HEK293 (cell line): ENCODE results near the gene STEAP2.

Source experiments
- CTCF ChIA-PET: fragments of 350-600 bp; formaldehyde crosslinking; extraction: SDS; loops from one replicate; lab custom pipeline; 2021; ENCODE audit warnings: antibody characterized with exemption; lab: Yijun Ruan, JAX
- POLR2A ChIA-PET: fragments of 300-600 bp; formaldehyde crosslinking; extraction: SDS; loops from one replicate; lab custom pipeline; 2020; ENCODE audit warnings: antibody characterized with exemption, inconsistent platforms; lab: Yijun Ruan, JAX
- H3K27ac ChIP-seq: fragments of 200-500 bp; sonication (Bioruptor generic); 2 replicates; pipeline ENCODE4 v1.5.1; 2014; ENCODE audit warnings: low read depth, low read length, control low read depth, inconsistent platforms; ENCODE audit errors: extremely low read depth
- H3K36me3 ChIP-seq, 2 experiments: fragments of 200-500 bp in 1 of 2; sonication (Bioruptor generic) in 1 of 2; 1 replicate in 1 of 2; 2 replicates in 1 of 2; pipeline ENCODE4 v1.5.1; 2014 to 2017; ENCODE audit warnings: inconsistent platforms in 2 of 2, low read length in 2 of 2; ENCODE audit not compliant: control insufficient read depth in 2 of 2, insufficient read depth in 1 of 2
- H3K4me1 ChIP-seq: fragments of 200-500 bp; sonication (Bioruptor generic); 2 replicates; pipeline ENCODE4 v1.5.1; 2014; ENCODE audit warnings: mild to moderate bottlenecking, low read length, inconsistent platforms; ENCODE audit not compliant: control insufficient read depth, insufficient read depth
- H3K4me3 ChIP-seq: 2 replicates; pipeline ENCODE4 v1.5.1; 2011; ENCODE audit warnings: low read depth, mild to moderate bottlenecking, control low read depth, low read length, moderate library complexity
- H3K9me3 ChIP-seq: fragments of 200-500 bp; sonication (Bioruptor generic); 2 replicates; pipeline ENCODE4 v1.5.1; 2014; ENCODE audit warnings: low read depth, low read length, inconsistent platforms; ENCODE audit not compliant: control insufficient read depth, insufficient read depth
- FEZF1 ChIP-seq: fragments of 450-650 bp; formaldehyde crosslinking; IDR thresholded peaks from 2 replicates; pipeline ENCODE4 v1.5.1; 2016; ENCODE audit warnings: missing biosample characterization, missing genetic modification characterization
- GLIS1 ChIP-seq: fragments of 450-650 bp; formaldehyde crosslinking; IDR thresholded peaks from 2 replicates; pipeline ENCODE4 v1.5.1; 2016; ENCODE audit warnings: missing biosample characterization, missing genetic modification characterization
- GLIS2 ChIP-seq: fragments of 450-650 bp; formaldehyde crosslinking; IDR thresholded peaks from 2 replicates; pipeline ENCODE4 v1.5.1; 2016; ENCODE audit warnings: missing biosample characterization, missing genetic modification characterization
- HOXC10 ChIP-seq: sonication (generic); formaldehyde crosslinking; IDR thresholded peaks from 2 replicates; pipeline ENCODE4 v1.8.1; 2023; ENCODE audit warnings: mild to moderate bottlenecking, missing genetic modification reagents
- HOXD13 ChIP-seq: sonication (generic); formaldehyde crosslinking; IDR thresholded peaks from 2 replicates; pipeline ENCODE4 v1.8.0; 2022; ENCODE audit warnings: missing genetic modification reagents, borderline replicate concordance
- TRIM28 ChIP-seq: IDR thresholded peaks from 2 replicates; pipeline ENCODE4 v1.6.1; 2011; ENCODE audit warnings: low read length, control low read depth, borderline replicate concordance
- ZIC2 ChIP-seq: fragments of 450-650 bp; formaldehyde crosslinking; IDR thresholded peaks from 2 replicates; pipeline ENCODE4 v1.5.1; 2016; ENCODE audit warnings: missing biosample characterization, missing genetic modification characterization
- ZNF121 ChIP-seq: fragments of 450-650 bp; formaldehyde crosslinking; IDR thresholded peaks from 2 replicates; pipeline ENCODE4 v1.5.1; 2016; ENCODE audit warnings: missing biosample characterization, missing genetic modification characterization
- ZNF16 ChIP-seq: fragments of 450-650 bp; formaldehyde crosslinking; IDR thresholded peaks from 2 replicates; pipeline ENCODE4 v1.5.1; 2016; ENCODE audit warnings: low read depth, missing biosample characterization, missing genetic modification characterization
- ZNF2 ChIP-seq: fragments of 450-650 bp; formaldehyde crosslinking; IDR thresholded peaks from 2 replicates; pipeline ENCODE4 v1.5.1; 2016; ENCODE audit warnings: missing biosample characterization, missing genetic modification characterization
- ZNF221 ChIP-seq: fragments of 450-650 bp; formaldehyde crosslinking; IDR thresholded peaks from 2 replicates; pipeline ENCODE4 v1.5.1; 2017; ENCODE audit warnings: missing biosample characterization, missing genetic modification characterization, borderline replicate concordance
- ZNF423 ChIP-seq: fragments of 450-650 bp; formaldehyde crosslinking; IDR thresholded peaks from 2 replicates; pipeline ENCODE4 v1.5.1; 2016; ENCODE audit warnings: missing biosample characterization, missing genetic modification characterization
- ZNF544 ChIP-seq: fragments of 450-650 bp; formaldehyde crosslinking; IDR thresholded peaks from 2 replicates; pipeline ENCODE4 v1.5.0; 2017; ENCODE audit warnings: missing biosample characterization, missing genetic modification characterization
- ZNF555 ChIP-seq: fragments of 450-650 bp; formaldehyde crosslinking; conservative IDR thresholded peaks from 2 replicates; pipeline ENCODE4 v1.5.1; 2017; ENCODE audit warnings: missing biosample characterization, mild to moderate bottlenecking, missing genetic modification characterization, inconsistent platforms
- ZNF629 ChIP-seq: fragments of 450-650 bp; formaldehyde crosslinking; IDR thresholded peaks from 2 replicates; pipeline ENCODE4 v1.5.1; 2017; ENCODE audit warnings: missing biosample characterization, missing genetic modification characterization
- ZNF76 ChIP-seq: fragments of 450-650 bp; formaldehyde crosslinking; IDR thresholded peaks from 2 replicates; pipeline ENCODE4; 2016; ENCODE audit warnings: low read depth, missing biosample characterization, missing genetic modification characterization, borderline replicate concordance
- ZSCAN30 ChIP-seq: fragments of 450-650 bp; IDR thresholded peaks from 2 replicates; pipeline ENCODE4 v1.5.1; 2018; ENCODE audit warnings: missing biosample characterization, mild to moderate bottlenecking, missing genetic modification characterization, moderate library complexity
- TF ChIP-seq, protein P1 (sequence below): fragments of 450-650 bp; formaldehyde crosslinking; IDR thresholded peaks from 2 replicates; pipeline ENCODE4 v1.5.1; 2016; ENCODE audit warnings: missing biosample characterization, missing genetic modification characterization, low read depth
- TF ChIP-seq, protein P2 (sequence below): fragments of 450-650 bp; formaldehyde crosslinking; IDR thresholded peaks from 2 replicates; pipeline ENCODE4 v1.5.1; 2016; ENCODE audit warnings: missing biosample characterization, missing genetic modification characterization
- TF ChIP-seq, protein P3 (sequence below): fragments of 450-650 bp; formaldehyde crosslinking; IDR thresholded peaks from 2 replicates; pipeline ENCODE4 v1.5.1; 2017; ENCODE audit warnings: missing biosample characterization, missing genetic modification characterization
- TF ChIP-seq, protein P4 (sequence below): fragments of 450-650 bp; formaldehyde crosslinking; IDR thresholded peaks from 2 replicates; pipeline ENCODE4 v1.5.1; 2017; ENCODE audit warnings: missing biosample characterization, missing genetic modification characterization
- TF ChIP-seq, protein P5 (sequence below): fragments of 450-650 bp; formaldehyde crosslinking; IDR thresholded peaks from 2 replicates; pipeline ENCODE4 v1.5.1; 2016; ENCODE audit warnings: missing biosample characterization, missing genetic modification characterization, borderline replicate concordance
- TF ChIP-seq, protein P6 (sequence below): fragments of 450-650 bp; formaldehyde crosslinking; IDR thresholded peaks from 2 replicates; pipeline ENCODE4 v1.5.1; 2016; ENCODE audit warnings: missing biosample characterization, missing genetic modification characterization

Gene STEAP2

DNA sequence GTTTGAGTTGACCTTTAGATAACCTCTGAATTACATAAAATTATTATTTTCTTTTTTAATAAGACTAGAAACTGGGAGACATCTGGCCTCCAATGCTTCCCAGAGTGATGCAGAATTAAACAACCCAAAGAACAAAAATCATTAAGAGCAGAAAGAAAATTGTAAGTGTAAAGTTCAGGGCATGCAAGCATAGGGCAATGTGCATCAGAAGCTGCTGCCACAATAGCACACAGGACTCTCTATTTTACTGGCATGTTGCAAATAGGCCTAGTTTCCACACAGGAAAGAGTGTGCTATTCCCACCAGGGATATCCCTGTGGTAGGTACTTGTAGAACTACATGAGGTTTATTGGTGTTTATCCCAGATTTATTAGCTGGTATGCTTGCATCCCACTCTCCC, 20.5 kb upstream of the STEAP2 start (continued):
- no peak for TF ChIP-seq TRIM28
- TF ChIP-seq HOXD13 (CRISPR knock-in tag) = no peak
- no peak for TF ChIP-seq ZNF544
- TF ChIP-seq, protein P1, sequence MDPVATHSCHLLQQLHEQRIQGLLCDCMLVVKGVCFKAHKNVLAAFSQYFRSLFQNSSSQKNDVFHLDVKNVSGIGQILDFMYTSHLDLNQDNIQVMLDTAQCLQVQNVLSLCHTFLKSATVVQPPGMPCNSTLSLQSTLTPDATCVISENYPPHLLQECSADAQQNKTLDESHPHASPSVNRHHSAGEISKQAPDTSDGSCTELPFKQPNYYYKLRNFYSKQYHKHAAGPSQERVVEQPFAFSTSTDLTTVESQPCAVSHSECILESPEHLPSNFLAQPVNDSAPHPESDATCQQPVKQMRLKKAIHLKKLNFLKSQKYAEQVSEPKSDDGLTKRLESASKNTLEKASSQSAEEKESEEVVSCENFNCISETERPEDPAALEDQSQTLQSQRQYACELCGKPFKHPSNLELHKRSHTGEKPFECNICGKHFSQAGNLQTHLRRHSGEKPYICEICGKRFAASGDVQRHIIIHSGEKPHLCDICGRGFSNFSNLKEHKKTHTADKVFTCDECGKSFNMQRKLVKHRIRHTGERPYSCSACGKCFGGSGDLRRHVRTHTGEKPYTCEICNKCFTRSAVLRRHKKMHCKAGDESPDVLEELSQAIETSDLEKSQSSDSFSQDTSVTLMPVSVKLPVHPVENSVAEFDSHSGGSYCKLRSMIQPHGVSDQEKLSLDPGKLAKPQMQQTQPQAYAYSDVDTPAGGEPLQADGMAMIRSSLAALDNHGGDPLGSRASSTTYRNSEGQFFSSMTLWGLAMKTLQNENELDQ (tag by site-specific recombination) = no peak

DNA sequence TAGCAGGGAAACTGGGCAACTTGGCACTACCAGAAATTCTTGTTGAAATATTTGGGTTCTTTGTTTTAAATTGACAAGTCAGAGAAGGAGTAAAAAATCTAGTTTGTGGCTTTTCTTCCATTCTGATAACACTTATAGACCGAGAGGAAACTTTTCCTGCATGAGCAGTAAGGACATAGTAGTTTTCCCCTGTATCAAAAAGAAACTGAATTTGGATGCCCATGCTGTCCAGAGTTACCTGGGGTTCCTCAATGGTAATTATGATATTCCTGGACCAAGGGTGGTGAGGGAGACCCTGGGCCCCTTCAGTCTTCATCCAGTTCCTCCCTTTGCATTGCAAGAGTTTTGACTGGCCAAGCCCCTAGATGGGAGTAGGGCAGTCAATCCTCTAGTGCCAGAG, 19.9 kb upstream of the STEAP2 start:
- CTCF ChIA-PET = no interaction called here

DNA sequence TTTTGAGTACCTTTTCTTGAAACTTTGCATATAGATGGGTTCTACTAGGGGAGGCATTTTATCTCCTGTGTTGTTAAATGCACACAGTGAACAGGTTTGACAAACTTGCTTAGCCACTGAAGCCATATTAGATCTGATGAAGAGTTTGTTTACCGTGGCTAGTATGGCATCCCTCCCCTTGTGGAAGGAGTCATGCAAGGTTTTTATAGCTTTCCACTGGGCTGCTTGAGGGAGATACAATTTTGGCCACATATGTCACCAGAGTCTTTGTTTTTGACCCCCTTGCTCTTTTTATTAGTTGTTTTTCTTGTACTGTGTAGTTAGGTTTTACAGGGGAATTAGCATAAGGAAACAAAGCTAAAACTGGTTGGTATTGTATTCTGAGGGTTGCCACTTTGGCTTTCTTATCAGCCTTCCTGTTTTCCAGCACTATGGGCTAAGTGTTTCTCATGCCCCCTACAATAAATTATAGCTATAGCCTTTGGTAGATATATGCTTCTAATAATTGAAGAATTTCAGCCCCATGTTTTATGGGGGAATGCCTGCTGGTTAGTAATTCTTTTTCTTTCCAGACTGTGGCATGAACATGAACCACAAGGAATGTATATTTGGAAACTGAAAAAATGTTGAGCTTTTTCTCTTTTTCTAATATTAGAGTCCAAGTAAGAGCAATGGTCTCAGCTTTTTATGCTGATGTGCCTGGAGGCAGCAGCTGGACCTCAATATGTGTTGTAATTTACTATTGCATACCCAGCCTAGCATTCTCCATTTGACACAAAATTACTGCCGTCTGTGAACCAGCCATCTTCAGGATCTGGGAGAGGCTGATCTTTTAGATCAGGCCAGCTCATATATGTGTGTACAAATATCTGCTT, 18.4 kb upstream of the STEAP2 start:
- TF ChIP-seq GLIS1 (peak; percentile 43), FEZF1 (tag by site-specific recombination) (peak; percentile 52), ZNF423 (tag by site-specific recombination) (0 out of 2 replicates have a peak, but pooled peaks have one; percentile 7), GLIS2 (no peak), ZSCAN30 (tag by site-specific recombination) (0 out of 2 replicates have a peak, but pooled peaks have one; percentile 9), ZIC2 (tag by site-specific recombination) (peak; percentile 88)
- TF ChIP-seq, protein P2, sequence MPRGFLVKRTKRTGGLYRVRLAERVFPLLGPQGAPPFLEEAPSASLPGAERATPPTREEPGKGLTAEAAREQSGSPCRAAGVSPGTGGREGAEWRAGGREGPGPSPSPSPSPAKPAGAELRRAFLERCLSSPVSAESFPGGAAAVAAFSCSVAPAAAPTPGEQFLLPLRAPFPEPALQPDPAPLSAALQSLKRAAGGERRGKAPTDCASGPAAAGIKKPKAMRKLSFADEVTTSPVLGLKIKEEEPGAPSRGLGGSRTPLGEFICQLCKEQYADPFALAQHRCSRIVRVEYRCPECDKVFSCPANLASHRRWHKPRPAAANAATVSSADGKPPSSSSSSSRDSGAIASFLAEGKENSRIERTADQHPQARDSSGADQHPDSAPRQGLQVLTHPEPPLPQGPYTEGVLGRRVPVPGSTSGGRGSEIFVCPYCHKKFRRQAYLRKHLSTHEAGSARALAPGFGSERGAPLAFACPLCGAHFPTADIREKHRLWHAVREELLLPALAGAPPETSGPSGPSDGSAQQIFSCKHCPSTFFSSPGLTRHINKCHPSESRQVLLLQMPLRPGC = no peak
- TF ChIP-seq, protein P3, sequence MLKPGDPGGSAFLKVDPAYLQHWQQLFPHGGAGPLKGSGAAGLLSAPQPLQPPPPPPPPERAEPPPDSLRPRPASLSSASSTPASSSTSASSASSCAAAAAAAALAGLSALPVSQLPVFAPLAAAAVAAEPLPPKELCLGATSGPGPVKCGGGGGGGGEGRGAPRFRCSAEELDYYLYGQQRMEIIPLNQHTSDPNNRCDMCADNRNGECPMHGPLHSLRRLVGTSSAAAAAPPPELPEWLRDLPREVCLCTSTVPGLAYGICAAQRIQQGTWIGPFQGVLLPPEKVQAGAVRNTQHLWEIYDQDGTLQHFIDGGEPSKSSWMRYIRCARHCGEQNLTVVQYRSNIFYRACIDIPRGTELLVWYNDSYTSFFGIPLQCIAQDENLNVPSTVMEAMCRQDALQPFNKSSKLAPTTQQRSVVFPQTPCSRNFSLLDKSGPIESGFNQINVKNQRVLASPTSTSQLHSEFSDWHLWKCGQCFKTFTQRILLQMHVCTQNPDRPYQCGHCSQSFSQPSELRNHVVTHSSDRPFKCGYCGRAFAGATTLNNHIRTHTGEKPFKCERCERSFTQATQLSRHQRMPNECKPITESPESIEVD (tag by site-specific recombination) = 0 out of 2 replicates have a peak, but pooled peaks have one; percentile 13
- TF ChIP-seq, protein P4, sequence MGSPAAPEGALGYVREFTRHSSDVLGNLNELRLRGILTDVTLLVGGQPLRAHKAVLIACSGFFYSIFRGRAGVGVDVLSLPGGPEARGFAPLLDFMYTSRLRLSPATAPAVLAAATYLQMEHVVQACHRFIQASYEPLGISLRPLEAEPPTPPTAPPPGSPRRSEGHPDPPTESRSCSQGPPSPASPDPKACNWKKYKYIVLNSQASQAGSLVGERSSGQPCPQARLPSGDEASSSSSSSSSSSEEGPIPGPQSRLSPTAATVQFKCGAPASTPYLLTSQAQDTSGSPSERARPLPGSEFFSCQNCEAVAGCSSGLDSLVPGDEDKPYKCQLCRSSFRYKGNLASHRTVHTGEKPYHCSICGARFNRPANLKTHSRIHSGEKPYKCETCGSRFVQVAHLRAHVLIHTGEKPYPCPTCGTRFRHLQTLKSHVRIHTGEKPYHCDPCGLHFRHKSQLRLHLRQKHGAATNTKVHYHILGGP (tag by site-specific recombination) = no peak
- no peak overlapping the region for H3K27ac ChIP-seq
- no peak overlapping the region for H3K4me3 ChIP-seq
- H3K36me3 ChIP-seq = no peaks in the 10 kb centered on the region
- CTCF ChIA-PET = interaction anchor here (0.6 kb wide), 1 partner anchor 70 kb away, joined by 5 read pairs; no protein-coding TSS in a partner anchor
- no peaks in the 10 kb centered on the region for H3K4me1 ChIP-seq
- H3K9me3 ChIP-seq = no peaks in the 10 kb centered on the region; the same call in 1 of the 2 replicates
- POLR2A ChIA-PET = no interaction called here

More for the DNA sequence above, 19.9 kb upstream of the STEAP2 start:
- no peak overlapping the region for H3K4me3 ChIP-seq
- TF ChIP-seq HOXC10 (no peak), ZNF16 (tag by site-specific recombination) (no peak), ZNF2 (tag by site-specific recombination) (no peak), ZNF221 (tag by site-specific recombination) (no peak), ZNF121 (no peak), ZNF555 (tag by site-specific recombination) (no peak), ZNF76 (no peak), ZNF544 (no peak), ZNF629 (tag by site-specific recombination) (no peak)
- TF ChIP-seq, protein P5, sequence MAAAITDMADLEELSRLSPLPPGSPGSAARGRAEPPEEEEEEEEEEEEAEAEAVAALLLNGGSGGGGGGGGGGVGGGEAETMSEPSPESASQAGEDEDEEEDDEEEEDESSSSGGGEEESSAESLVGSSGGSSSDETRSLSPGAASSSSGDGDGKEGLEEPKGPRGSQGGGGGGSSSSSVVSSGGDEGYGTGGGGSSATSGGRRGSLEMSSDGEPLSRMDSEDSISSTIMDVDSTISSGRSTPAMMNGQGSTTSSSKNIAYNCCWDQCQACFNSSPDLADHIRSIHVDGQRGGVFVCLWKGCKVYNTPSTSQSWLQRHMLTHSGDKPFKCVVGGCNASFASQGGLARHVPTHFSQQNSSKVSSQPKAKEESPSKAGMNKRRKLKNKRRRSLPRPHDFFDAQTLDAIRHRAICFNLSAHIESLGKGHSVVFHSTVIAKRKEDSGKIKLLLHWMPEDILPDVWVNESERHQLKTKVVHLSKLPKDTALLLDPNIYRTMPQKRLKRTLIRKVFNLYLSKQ (tag by site-specific recombination) = no peak
- TF ChIP-seq, protein P6, sequence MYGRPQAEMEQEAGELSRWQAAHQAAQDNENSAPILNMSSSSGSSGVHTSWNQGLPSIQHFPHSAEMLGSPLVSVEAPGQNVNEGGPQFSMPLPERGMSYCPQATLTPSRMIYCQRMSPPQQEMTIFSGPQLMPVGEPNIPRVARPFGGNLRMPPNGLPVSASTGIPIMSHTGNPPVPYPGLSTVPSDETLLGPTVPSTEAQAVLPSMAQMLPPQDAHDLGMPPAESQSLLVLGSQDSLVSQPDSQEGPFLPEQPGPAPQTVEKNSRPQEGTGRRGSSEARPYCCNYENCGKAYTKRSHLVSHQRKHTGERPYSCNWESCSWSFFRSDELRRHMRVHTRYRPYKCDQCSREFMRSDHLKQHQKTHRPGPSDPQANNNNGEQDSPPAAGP (tag by site-specific recombination) = no peak
- no peaks in the 10 kb centered on the region for H3K36me3 ChIP-seq
- H3K27ac ChIP-seq = no peak overlapping the region
- POLR2A ChIA-PET = no interaction called here
- H3K9me3 ChIP-seq = no peaks in the 10 kb centered on the region; the same call in 1 of the 2 replicates
- H3K4me1 ChIP-seq = no peaks in the 10 kb centered on the region
